ENCODE measurements around the gene FBLN1.

FBLN1 gene

DNA sequence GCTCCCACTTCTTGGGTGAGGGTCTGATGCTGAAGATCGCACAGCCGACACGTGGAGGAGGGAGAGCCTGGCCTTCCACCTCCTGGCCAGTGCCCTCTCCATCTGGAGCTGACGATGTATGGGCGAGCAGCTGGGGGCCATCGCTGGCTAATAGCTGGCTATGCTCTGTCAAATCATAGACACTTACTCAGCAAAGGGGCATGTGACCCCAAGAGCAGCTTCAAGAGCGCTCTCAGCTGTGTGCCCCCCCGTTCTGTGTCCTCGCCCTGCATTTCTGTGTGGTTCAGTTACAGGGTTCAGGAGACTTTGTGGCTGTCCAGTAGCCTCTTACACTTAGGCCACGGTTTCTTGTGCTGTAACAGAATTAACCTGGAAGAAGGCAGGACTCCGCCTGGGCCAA is 26.4 kb downstream of the FBLN1 start:
- DNase-seq (ENCODE audit: low read depth) = no peak
- TF ChIP-seq MYC (IDR thresholded peaks at IDR 0.05; ENCODE audit: low read depth, low read length) (no peak), POLR2A (IDR thresholded peaks at IDR 0.05; ENCODE audit: extremely low read depth, insufficient read length) (no peak)
- TF ChIP-seq, protein P1, sequence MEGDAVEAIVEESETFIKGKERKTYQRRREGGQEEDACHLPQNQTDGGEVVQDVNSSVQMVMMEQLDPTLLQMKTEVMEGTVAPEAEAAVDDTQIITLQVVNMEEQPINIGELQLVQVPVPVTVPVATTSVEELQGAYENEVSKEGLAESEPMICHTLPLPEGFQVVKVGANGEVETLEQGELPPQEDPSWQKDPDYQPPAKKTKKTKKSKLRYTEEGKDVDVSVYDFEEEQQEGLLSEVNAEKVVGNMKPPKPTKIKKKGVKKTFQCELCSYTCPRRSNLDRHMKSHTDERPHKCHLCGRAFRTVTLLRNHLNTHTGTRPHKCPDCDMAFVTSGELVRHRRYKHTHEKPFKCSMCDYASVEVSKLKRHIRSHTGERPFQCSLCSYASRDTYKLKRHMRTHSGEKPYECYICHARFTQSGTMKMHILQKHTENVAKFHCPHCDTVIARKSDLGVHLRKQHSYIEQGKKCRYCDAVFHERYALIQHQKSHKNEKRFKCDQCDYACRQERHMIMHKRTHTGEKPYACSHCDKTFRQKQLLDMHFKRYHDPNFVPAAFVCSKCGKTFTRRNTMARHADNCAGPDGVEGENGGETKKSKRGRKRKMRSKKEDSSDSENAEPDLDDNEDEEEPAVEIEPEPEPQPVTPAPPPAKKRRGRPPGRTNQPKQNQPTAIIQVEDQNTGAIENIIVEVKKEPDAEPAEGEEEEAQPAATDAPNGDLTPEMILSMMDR (IDR thresholded peaks at IDR 0.05; ENCODE audit: low read depth, low read length) = no peak
- TF ChIP-seq, protein P2, sequence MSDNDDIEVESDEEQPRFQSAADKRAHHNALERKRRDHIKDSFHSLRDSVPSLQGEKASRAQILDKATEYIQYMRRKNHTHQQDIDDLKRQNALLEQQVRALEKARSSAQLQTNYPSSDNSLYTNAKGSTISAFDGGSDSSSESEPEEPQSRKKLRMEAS (IDR thresholded peaks at IDR 0.05; ENCODE audit: low read depth, low read length) = no peak
- no peak overlapping the region for H3K4me3 ChIP-seq (ENCODE audit: low read depth, low read length)

DNA sequence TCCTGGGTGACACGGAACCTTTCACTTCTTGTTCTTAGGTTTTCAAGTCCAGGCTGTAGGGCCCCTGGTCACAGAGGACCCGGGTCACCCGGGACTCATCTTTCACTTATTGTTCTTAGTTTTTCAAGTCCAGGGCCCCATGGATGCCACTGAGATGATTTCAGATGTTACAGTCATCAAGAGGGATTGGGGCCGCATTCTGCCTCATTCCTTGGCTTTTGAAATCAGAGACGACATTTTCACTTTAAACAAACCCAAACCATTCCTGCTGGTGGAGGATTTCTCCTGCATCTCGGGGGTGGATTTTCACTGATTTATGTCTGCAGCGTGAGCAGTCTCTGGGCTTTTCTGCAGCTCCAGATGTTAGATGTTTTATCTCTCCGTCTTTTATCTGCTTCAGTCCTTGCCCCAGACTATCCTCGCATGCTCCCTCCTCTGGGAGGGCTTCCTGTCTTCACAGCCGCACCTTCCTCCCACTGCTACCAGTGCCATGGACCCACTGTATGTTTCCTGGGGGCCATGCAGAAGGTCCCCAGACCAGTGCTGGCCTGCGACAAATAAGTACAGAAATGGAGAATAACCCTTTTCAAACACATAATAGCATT is 27.4 kb downstream of the FBLN1 start:
- no peak overlapping the region for H3K4me3 ChIP-seq (ENCODE audit: low read depth, low read length)
- DNase-seq (ENCODE audit: low read depth) = no peak
- TF ChIP-seq, protein P1 (IDR thresholded peaks at IDR 0.05; ENCODE audit: low read depth, low read length) = no peak
- no peak for TF ChIP-seq MYC (IDR thresholded peaks at IDR 0.05; ENCODE audit: low read depth, low read length)
- TF ChIP-seq, protein P2 (IDR thresholded peaks at IDR 0.05; ENCODE audit: low read depth, low read length) = no peak
- TF ChIP-seq POLR2A (IDR thresholded peaks at IDR 0.05; ENCODE audit: extremely low read depth, insufficient read length) = no peak

DNA sequence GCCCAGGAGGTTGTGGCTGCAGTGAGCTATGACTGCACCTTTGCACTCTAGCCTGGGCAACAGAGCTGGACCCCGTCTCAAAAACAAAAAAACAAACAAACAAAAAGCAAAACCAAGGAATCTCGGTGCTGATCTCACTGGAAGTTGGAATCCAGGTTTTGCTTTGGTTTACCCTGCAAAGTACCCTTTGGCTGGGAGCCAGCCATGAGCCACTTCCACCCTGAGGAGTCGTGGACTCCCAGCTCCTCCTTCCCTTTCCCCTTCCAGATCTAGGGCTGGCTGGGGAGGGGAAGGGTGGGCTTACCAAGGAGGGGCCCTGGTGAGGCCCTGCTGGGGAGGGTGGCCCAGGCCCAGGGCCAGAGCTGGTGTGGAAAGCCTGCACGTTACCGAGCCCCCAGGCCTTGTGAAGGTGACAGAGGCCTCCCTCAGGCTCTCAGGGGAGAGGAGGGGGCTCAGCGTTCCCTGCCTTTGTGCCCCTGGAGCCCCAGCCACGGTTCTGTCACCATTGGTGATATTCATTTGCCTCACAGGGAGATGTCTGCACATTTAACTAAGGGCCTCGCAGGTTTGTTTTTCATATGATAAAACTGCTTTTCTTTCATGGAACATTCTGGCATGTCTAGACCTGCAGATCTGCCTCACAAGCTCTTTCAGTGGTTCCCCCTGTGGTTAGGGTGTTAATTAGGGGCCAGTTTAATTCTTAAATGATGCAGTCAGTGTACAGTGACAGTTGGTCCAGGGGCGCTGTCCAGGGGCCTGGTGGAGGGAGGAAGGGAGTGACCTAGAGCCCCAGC is 29.0 kb downstream of the FBLN1 start:
- H3K4me3 ChIP-seq (ENCODE audit: low read depth, low read length) = no peak overlapping the region
- TF ChIP-seq MYC (IDR thresholded peaks at IDR 0.05; ENCODE audit: low read depth, low read length) = no peak
- TF ChIP-seq, protein P2 (IDR thresholded peaks at IDR 0.05; ENCODE audit: low read depth, low read length) = no peak
- TF ChIP-seq POLR2A (IDR thresholded peaks at IDR 0.05; ENCODE audit: extremely low read depth, insufficient read length) = no peak
- TF ChIP-seq, protein P1 (IDR thresholded peaks at IDR 0.05; ENCODE audit: low read depth, low read length) = no peak
- no peak for DNase-seq (ENCODE audit: low read depth)

DNA sequence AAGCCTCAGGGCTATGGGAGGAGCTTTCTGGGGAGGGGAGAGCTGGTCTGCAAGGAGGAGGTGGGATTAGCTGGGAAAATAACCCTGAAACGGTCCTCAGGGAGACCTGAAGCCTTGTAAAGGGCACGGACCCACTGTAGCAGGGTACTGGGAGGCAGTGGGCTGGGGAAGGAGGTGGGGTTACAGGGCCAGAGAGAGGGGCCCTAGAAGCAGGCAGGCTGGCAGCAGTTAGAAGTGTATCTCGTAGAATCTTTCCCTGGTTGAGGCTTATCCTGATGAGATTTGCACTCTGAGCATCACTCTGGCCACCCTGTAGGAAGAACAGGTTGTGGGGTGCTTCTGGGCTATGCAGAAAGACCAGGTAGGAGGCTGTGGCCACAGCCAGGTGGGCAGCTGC is 29.6 kb downstream of the FBLN1 start:
- DNase-seq (ENCODE audit: low read depth) = no peak
- no peak overlapping the region for H3K4me3 ChIP-seq (ENCODE audit: low read depth, low read length)
- no peak for TF ChIP-seq MYC (IDR thresholded peaks at IDR 0.05; ENCODE audit: low read depth, low read length)
- TF ChIP-seq, protein P2 (IDR thresholded peaks at IDR 0.05; ENCODE audit: low read depth, low read length) = no peak

DNA sequence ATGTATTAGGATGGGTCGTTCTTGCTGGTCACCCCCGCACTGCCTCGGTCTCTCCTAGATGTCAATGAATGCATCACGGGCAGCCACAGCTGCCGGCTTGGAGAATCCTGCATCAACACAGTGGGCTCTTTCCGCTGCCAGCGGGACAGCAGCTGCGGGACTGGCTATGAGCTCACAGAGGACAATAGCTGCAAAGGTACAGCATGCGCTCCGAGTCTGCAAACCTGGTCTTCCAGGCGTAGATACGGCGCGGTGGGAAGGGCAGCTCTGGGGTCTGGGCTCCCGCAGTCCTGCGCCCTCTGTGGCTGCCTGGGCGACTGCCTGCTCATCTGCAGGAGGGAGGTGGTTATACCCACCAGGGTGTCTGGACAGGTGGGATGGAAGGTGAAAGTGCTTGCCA is 31.0 kb downstream of the FBLN1 start:
- TF ChIP-seq POLR2A (IDR thresholded peaks at IDR 0.05; ENCODE audit: extremely low read depth, insufficient read length) (no peak), MYC (IDR thresholded peaks at IDR 0.05; ENCODE audit: low read depth, low read length) (no peak)
- TF ChIP-seq, protein P2 (IDR thresholded peaks at IDR 0.05; ENCODE audit: low read depth, low read length) = no peak
- TF ChIP-seq, protein P1 (IDR thresholded peaks at IDR 0.05; ENCODE audit: low read depth, low read length) = no peak
- H3K4me3 ChIP-seq (ENCODE audit: low read depth, low read length) = no peak overlapping the region

More for the DNA sequence above, 31.0 kb downstream of the FBLN1 start:
- DNase-seq (ENCODE audit: low read depth) = no peak
